Measurements from ENCODE around the gene NOC2L.

Gene NOC2L

DNA sequence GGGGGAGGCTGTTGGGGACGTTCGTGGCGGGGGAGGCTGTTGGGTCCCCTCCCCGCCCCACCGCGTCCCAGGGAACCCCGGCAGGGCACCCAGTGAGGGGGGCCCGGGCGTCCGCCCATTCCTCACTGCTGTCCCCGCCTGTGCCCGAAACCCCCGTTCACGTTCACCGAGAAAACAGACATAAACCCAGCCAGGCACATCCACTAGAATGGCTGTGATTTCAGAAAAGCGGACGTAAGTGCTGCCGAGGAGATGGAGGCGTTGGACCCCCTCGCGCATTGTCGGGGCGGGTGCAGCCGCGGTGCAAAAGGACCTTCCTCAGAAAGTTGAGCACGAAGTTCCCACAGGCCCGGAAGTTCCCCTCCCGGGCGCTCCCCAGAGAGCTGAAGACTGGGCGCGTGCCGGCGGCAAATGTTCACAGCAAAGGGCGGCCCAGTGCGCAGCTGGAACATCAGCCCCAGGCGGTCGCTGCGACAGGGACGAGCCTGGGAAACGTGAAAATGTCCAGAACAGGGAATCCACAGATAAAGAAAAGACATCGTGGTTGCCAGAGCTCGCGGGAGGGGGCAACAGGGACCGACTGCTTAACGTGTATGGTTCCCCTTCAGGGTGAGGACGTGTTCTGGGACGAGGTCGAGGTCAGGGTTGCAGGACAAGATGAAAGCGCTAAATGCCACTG is 53.8 kb downstream of the NOC2L start:
- TF ChIP-seq, protein P1, sequence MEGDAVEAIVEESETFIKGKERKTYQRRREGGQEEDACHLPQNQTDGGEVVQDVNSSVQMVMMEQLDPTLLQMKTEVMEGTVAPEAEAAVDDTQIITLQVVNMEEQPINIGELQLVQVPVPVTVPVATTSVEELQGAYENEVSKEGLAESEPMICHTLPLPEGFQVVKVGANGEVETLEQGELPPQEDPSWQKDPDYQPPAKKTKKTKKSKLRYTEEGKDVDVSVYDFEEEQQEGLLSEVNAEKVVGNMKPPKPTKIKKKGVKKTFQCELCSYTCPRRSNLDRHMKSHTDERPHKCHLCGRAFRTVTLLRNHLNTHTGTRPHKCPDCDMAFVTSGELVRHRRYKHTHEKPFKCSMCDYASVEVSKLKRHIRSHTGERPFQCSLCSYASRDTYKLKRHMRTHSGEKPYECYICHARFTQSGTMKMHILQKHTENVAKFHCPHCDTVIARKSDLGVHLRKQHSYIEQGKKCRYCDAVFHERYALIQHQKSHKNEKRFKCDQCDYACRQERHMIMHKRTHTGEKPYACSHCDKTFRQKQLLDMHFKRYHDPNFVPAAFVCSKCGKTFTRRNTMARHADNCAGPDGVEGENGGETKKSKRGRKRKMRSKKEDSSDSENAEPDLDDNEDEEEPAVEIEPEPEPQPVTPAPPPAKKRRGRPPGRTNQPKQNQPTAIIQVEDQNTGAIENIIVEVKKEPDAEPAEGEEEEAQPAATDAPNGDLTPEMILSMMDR (conservative IDR thresholded peaks at IDR 0.05; ENCODE audit: low read depth, low read length): no peak
- peak; percentile 47 for DNase-seq (ENCODE audit: low read depth)
- peak overlapping the region; percentile 53 for H3K4me3 ChIP-seq (ENCODE audit: low read depth, low read length)

DNA sequence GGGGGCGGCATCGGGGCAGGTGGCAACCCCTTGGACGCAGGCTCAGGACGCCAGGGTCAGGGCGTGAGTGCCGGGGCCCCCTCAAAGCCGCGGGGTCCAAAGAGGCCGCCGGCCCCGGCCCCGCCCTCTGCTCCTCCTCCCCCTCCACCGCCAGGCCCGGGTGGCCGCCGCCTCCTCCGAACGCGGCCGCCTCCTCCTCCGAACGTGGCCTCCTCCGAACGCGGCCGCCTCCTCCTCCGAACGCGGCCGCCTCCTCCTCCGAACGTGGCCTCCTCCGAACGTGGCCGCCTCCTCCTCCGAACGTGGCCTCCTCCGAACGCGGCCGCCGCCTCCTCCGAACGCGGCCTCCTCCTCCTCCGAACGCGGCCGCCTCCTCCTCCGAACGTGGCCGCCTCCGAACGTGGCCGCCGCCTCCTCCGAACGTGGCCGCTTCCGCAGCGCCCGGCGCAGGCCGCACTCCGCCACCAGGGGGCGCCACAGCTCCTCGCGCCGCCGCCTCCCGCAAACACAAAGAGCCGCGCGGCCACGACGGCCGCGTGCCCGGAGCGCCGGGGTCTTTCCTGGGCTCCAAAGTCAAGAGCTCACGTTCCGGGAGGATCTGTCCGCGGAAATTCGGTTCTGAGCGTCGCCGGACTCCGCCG is 54.6 kb downstream of the NOC2L start:
- TF ChIP-seq, protein P1 (conservative IDR thresholded peaks at IDR 0.05; ENCODE audit: low read depth, low read length): peak; percentile 56
- H3K4me3 ChIP-seq (ENCODE audit: low read depth, low read length): peak overlapping the region; percentile 53
- peak; percentile 86 for DNase-seq (ENCODE audit: low read depth)

DNA sequence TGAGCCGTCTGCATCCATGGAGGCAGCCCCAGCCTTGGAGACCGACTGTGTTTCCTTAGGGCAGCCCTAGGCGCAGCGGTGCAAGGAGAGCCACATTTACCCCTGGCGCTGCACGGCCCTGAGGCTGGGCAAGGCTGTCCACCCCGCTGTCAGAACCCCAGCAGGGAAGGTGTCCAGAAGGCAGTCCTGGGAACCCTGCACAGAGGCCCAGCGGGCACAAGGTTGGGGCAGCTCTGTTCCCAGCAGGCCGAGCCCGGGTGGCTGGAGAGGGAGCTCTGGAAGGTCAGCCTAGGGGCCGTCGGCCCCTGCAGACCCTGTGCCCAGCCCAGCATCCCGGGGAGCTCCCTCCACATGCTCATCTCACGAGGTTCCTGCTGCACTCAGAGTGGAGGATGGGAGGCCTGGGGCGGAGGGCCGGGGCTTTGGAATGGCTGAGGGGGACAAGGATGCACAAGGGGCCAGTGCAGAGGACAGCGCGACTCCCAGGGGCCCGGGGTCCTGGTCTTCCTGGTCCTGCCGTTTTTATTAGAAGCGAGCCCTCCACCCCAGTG is 55.3 kb downstream of the NOC2L start:
- peak overlapping the region; percentile 7 for H3K4me3 ChIP-seq (ENCODE audit: low read depth, low read length)
- DNase-seq (ENCODE audit: low read depth): no peak
- TF ChIP-seq, protein P1 (conservative IDR thresholded peaks at IDR 0.05; ENCODE audit: low read depth, low read length): no peak

DNA sequence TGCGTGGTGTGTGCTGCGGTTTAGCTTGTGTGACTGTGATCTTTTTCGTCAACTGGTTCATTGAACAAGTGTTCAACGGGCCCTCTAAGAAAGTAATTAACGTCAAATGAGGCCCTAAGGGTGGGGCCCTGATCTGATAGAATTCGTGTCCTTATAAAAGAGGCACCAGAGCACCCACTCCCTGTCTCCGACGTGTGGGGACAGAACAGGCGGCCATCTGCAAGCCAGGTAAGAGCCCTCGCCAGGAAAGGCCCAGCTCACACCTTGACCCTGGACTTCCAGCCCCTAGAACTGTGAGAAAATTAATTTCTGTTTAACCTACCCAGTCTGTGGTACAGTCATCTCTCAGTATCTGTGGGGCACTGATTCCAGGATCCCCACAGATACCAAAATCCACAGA is 55.8 kb downstream of the NOC2L start:
- TF ChIP-seq, protein P1 (conservative IDR thresholded peaks at IDR 0.05; ENCODE audit: low read depth, low read length): no peak
- H3K4me3 ChIP-seq (ENCODE audit: low read depth, low read length): no peak overlapping the region
- DNase-seq (ENCODE audit: low read depth): no peak

DNA sequence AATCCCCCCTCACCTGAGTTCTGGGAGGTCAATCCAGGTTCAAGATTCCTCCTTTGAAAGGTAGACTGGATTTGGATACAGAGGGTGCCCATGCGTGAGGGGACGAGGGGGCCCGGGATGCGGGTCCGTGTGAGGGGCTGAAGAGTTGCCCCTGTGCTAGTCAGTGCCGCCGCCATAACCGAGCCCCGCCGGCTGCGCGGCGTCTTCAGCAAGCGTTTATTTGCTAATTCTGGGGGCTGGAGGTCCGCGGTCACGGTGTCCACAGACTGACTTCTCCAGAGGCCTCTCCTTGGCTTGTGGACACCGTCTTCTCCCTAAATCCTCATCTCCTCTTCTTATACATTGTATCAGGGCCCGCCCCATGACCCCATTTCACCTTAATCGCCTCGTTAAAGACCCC is 56.3 kb downstream of the NOC2L start:
- DNase-seq (ENCODE audit: low read depth): no peak

DNA sequence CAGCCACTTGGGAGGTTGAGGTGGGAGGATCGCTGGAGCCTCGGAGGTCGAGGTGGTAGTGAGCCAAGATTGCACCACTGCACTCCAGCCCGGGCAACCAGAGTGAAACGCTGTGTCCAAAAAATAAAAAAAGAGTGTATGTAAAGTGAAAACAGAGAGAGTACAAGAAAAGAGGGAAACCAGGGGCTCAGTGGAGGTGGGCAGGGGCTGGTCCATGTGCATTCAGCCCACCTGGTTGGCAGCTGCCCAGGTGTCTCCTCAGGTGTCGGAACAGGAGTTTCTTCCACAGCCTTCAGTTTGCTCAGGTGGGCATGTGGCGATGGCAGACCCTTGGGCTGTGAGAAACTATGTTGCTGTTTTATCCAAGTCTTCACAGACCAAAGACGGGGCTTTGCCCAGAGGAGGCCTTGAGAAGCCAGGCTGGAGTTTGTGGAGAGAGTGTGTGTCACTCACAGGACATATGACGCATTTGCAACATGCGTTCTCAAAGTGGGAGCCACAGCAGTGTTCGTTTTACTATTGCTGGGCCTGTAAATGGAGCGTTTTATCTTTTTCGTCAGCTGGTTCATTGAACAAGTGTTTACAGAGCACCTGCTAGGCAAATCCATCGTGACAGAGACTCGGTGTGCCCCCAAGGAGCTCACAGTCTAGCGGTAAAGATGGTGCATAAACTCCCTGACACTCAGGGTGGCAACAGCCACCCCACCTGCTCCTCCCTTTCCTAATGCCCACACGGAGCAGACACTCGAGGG is 57.8 kb downstream of the NOC2L start:
- no peak overlapping the region for H3K4me3 ChIP-seq (ENCODE audit: low read depth, low read length)
- no peak for DNase-seq (ENCODE audit: low read depth)
- TF ChIP-seq, protein P1 (conservative IDR thresholded peaks at IDR 0.05; ENCODE audit: low read depth, low read length): no peak

More for the DNA sequence above, 56.3 kb downstream of the NOC2L start:
- H3K4me3 ChIP-seq (ENCODE audit: low read depth, low read length): no peak overlapping the region
- TF ChIP-seq, protein P1 (conservative IDR thresholded peaks at IDR 0.05; ENCODE audit: low read depth, low read length): no peak

Data from choroid plexus epithelial cell (primary cell).